ENCODE data around the gene CLPTM1L.

CLPTM1L gene

DNA sequence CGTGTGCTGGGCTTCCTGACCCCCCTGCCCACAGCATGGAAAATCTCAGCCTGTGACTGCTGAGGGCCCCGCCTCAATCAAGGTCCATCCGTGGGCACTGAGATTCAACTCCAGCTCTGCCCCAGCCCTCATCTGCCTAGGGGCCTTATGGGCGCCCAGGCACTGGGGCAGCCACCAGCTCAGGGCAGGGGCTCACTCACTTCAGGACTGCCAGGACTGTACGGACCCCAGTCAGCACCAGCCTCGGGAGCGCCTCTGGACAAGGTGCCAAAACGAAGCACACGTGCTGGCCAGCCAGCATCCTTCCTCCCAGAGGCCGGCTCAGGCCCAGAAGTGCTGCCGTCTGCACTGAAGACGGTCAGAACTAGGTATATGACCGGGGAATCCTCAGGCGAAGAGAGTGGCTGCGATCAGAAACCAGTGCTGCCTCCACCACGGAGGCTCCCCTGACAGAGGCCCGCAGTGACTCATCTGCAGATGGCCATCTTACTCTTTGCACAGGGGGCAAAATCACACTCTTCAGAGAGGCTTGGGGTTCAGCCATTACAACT, 19.6 kb downstream of the CLPTM1L start:
- DNase-seq = no peak

- DNase-seq = no peak
Observed at GRCh38 chr5:1324719-1325190, 20.1 kb downstream of the CLPTM1L start.

- DNase-seq = no peak
Observed at GRCh38 chr5:1324301-1324700, 20.6 kb downstream of the CLPTM1L start.

- no peak for DNase-seq
Observed at GRCh38 chr5:1323803-1324173, 21.1 kb downstream of the CLPTM1L start.

GRCh38 chr5:1322955-1323802, 21.7 kb downstream of the CLPTM1L start:
- DNase-seq = no peak

- DNase-seq = no peak
Observed at GRCh38 chr5:1322036-1322900, 22.6 kb downstream of the CLPTM1L start.

- DNase-seq = no peak
Observed at GRCh38 chr5:1321576-1321975, 23.3 kb downstream of the CLPTM1L start.

DNA sequence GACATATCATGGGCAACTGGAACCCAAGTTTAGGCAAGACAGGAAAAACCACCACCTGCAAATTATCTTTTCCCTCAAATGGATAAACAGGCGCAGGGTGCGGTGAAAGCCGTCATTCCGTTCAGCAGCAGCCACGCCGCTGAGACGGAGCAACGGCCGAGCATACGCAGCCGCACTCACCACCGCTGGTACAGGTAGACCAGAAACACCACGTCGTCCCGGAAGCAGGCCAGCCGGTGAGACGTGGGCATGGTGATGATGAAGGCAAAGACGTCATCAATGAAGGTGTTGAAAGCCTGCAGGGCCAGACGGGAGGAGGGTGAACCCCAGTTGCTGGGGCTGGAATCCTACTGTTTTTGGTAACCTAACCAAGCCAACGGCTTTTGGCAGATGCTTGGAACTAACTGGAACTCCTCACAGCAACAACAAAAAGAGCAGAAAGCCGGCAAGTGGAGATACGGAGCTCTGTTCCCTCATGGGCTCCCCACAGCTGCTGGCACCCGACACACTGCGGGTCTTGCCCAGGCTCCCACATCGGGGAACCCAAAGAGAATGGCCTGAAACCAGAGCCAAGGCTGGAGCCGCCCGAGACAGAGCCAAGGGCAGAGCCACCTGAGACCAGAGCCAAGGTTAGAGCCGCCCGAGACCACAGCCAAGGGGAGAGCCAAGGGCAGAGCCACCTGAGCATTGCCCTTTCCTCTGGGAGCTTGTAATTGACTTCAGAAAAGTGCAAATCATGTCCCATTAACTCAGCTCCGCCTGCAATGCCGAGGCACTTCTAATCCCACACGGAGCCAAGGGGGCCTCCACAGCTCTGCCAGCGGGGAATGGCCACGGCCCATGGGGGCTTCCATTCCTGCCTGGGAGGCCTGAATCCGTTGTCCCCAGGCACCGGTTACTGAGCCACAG, 24.2 kb downstream of the CLPTM1L start:
- no peak for DNase-seq

GRCh38 chr5:1319436-1320256, 25.3 kb downstream of the CLPTM1L start:
- no peak for DNase-seq

DNA sequence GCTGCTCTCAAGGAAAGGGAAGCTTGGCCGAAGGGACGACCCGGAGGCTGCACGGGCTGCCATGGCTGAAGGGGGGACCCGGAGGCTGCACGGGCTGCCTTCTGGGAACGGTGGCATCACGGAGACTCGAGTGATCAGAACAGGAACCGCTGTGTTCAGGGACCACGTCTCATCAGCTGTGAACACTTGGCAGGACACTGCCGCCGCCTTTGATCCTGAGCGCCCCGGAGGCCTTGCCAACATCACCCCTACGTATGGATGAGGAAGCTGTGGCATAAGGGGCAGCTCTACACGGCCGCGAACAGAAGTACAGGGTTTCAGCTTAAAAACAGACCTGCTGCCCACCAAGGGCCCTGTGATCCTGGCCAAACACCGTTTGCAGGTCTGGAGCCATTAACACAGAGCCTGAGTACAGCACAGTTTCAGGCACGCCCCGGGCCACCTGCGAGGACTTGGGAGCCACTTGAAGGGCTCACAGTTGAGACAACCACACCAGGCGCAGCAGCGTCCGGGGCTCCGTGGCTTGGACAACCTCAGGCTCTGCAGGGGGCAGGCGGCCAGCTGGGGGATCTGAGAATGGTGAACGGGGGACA, 26.1 kb downstream of the CLPTM1L start:
- no peak for DNase-seq

DNA sequence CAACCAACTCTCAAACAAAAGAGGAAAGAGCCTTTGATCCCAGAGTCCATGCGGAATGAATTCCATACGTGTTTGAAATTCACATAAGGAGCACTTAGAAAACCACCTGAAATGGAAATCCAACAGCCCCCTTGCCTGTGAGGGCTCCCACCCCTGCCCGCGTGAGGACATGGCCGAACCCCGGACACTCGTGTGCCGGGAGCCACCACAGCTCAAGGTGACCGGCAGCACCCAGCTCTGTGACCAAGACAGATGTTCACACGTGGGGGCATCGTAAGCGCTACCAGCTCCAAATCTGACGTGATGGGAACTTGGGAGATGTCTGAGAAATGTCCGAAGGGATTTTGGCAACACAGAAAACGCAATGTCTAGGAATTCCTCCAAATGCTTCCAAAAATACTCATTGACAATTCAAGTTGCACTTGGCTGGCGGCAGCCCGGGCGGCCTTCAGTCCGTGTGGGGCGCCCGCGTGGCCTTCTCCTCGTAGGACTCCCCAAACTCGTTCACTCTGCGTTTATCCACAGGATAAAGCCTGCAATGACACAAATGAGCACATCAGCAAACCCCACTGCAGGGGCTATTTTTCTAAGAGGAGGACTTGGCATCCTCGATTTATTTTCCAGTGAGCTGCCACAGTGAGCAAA, 26.9 kb downstream of the CLPTM1L start:
- no peak for DNase-seq

DNA sequence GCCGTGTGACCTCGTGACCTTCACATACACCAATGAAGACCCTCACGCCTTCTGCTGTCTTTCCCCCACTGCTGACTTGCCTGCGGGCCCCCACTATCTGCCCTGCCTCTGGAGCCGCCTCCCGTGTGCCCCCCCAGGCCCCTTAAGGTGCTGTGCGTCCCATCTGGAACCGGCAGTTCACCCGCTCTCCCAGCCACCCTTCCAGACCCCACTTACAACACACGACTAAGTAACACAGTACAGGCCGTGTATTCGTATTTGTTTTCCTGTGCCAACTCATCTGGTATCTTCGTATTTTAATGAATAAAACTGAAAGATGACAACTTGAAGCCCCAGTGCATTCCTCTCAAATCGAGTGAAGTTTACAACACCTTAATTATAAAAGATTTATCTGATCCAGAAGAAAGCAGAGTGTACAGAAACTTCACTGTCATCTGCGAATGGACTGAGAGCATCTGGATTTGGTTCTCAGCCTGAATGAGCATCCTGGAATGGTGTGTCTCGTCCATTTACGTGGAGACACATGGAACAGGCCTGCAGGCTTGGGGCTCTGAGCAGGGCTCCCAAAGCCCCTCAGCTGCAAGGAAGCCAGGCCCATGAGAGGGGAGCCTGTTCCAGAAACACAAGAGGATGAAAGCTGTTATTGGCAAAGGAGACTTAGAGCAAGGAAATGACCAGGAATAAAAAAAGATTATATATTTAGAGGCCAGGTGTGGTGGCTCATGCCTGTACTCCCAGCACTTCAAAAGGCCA, 28.1 kb downstream of the CLPTM1L start:
- no peak for DNase-seq

DNA sequence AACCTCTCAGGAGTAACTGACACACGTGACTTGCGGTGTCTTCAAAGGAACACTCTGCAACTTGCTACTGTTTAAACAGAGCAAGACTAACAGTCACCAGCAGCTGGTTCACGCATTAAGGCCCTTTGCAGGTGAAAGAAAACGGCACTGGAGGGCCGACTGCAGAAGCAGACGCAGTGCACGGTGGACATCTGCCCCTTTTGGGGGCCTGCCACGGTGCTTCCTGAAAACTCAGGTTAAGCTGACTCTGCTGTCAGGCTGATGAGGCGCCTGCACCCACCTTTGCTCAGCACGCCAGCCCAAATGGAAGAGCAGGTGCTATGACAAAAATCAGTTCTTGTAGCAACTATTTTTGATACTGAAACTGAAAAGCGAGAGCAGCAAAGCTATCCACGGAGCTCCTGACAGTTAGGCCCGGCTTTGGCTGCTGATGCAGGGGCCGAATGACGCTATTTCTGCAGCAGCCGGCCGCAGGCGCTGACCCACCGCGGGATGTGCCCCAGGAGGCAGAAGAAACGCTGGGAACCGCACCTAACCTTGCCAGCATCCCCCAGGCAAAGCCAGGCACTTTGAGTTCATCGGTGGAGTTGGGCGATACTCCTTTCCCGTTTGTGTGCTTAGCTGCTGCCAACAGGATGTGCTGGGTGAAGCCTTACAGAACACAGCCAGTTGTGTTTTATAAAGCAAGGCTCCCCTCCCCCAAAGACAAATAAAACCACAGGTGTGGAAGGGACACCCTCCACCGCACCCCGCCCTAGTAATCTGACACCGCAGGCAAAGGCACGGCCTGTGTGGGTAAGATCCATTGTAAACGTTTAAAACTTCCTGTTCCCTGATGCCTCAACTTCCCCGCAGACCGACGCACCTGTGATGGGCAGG, 29.0 kb downstream of the CLPTM1L start:
- peak; percentile 32 to 38 for DNase-seq

- no peak for DNase-seq
Observed at GRCh38 chr5:1315018-1315708, 29.7 kb downstream of the CLPTM1L start.

DNA sequence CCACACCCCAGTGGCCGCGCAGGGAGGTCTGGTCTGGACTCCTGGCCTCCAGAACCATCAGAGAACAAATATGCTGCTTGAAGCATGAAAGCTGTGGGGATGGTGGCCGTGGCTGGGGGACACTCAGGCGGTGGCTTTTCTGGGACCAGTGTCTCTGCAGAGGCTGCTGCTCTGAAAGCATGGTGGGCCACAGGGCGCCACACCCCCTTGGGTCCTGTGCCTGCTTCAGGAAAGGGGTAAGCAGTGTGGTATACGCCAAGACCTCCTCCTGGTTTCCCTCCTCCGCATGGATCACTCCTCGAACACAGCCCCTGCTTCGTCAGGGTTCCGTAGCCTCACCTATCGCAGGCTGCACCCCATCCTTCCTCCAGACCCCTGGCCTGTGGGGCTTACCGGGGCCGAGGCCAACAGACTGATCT, 30.3 kb downstream of the CLPTM1L start:
- no peak for DNase-seq

- no peak for DNase-seq
Observed at GRCh38 chr5:1312993-1313833, 31.7 kb downstream of the CLPTM1L start.

DNA sequence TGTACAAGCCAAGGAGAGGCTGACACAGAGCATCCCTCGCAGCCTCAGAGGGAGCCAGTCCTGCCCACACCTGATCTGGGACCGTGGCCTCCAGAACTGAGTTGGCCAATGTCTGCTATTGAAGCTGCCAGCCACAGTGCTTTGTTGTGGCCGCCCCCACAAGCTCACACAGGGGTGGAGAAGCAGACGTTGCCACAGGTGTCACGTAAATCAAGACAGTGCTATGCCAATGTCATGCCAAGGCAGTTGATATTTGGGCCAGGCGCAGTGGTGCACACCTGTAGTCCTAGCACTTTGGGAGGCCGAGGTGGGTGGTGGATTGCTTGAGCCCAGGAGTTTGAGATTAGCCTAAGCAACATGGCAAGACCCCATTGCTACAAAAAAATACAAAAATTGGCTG, 32.7 kb downstream of the CLPTM1L start:
- DNase-seq = no peak

Data from stimulated activated CD4-positive, alpha-beta T cell treated with anti-CD3 and anti-CD28 coated beads, Interleukin-2, amount 100 ng/mL, for 48 hours (primary cell).